ENCODE data around the gene YIF1A.

Gene YIF1A

DNA sequence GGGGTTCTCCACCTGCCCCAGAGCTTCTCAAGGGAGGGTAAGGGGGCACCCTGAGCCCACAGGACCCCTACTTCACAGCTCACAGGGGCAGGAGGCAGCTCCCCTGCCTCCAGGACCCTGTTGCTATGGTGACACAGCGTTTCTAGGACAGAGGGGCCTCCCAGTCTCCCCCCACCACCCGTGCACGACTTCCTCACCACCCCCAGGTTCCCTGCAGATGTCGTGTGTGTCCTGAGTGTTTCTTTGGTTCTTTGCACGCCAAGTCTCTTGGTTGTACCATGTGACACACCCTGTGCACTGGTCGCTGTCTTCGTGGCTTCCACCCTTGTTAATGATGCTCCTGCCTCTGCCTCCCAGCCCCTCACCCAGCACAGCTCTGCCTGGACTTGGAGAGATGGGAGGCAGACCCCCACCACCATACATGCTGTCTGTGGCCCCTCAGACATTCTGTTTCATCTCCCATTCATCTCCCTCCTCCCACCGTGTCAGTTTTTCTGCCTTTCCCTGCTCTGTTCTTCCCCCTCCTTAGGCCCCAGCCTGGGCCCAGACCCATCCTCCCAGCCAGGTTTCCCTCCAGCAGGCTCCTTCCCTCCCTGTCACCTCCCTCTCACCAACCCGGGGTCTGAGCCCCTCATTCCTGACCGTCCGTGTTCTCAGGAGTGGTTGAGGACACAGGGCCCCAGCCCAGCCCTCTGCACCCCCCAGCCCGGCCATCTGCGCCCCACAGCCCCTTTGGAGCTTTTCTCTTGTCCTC, 45.0 kb downstream of the YIF1A start:
- no peak for DNase-seq (ENCODE audit: low spot score)

DNA sequence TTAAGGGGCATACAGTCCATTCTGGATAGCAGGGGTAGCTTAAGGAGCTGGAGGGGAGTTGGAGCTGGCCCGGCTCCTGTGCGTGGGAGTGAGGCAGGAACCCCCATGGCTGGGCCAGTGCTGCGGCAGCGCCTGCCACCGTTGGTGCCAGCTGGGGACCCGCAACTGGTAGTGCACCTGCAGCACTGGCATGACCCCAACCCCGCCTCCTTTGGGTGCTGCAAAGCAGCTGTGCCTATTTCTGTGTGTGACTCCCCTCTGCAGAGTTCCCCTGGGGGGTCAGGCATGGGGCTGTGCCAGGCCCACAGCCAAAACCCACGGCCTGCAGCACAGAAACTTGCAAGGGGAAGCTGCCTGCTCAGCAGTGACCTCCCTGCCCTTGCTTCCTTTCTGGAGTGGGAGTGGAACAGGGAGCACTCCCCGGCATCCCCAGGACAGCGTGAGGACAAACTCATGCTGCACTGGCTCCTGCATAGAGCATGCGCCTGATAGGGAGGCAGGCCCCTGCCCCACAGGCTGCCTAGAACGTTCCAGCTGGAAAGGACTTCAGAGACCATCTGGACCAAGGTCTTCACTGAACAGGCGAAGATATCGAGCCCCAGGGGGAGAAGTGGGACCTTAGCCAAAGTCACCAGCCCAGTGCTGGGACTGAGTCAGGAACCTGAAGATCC, 46.7 kb downstream of the YIF1A start:
- DNase-seq (ENCODE audit: low spot score) = no peak

DNA sequence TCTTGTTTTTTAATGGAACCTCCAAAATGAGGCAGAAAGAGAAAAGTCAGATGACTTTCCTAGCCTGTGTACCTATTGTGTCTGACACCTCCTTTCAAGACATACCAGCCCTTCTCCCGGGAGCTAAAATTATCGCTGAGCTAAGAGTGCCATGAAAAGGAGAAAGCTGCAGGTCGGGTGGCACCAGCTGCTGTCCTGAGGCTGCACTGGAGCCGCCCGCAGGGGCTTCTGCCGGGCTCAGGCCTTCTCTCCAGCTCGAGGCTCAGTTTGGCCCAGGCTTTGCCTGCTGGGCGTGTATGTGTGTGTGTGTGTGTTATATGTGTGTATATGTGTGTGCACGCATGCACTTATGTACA, 48.2 kb downstream of the YIF1A start:
- no peak for DNase-seq (ENCODE audit: low spot score)

DNA sequence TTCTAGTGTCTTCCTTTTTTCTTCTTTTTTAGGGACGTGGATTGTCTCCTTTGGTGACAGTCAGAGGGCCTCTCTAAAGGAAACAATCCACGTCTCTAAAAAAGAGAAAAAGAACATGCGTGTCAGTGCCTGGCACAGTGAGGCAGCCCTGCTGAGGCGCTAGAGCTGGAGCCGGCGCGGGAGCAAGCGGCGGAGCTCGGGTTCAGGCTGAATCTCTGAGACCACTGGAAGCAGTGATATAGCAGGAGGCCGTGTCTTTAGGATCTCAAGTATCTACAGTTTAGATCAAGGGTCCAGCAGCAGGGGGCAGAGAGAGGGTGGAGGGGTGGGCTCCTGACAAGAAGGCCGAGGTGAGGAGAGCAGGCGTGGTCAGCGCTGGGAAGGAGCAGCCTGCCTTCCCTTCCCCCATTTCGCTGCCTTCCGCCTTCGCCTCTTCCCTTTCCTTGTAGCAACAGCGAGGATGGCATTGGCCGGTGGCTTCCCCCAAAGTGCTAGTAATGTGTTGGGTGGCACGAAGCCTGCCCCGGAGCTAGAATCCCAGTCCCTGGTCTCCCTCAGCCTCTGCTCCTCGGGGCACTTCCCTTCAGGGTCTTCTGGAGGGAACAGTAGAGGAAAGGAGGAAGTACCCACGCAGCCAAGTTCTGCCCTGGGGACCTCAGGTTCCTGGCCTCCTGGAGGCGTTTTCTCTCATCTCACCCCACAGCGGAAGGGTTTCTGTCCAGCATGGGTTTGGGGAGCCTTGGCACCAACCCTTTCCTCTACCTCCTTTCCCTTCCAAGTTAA, 48.8 kb downstream of the YIF1A start:
- DNase-seq (ENCODE audit: low spot score) = no peak

DNA sequence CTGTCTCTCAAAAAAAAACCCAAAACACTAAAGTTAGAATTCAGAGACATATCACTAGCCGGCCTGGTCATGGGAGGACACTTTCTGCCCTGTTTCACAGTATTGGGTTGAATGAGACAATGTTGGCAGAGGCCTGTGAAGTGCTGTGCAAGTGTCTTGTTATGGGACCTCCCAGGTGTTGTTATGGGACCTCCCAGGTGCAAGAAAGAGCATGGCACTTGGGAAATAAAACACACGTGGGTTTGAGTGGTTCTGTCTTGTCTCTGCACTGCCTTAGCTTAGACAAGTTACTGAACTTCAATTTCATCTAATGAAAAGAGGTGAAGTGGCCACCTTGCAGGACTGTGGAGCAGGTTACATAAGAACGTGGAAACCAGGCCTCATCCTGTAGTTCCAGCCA, 49.4 kb downstream of the YIF1A start:
- DNase-seq (ENCODE audit: low spot score) = no peak

DNA sequence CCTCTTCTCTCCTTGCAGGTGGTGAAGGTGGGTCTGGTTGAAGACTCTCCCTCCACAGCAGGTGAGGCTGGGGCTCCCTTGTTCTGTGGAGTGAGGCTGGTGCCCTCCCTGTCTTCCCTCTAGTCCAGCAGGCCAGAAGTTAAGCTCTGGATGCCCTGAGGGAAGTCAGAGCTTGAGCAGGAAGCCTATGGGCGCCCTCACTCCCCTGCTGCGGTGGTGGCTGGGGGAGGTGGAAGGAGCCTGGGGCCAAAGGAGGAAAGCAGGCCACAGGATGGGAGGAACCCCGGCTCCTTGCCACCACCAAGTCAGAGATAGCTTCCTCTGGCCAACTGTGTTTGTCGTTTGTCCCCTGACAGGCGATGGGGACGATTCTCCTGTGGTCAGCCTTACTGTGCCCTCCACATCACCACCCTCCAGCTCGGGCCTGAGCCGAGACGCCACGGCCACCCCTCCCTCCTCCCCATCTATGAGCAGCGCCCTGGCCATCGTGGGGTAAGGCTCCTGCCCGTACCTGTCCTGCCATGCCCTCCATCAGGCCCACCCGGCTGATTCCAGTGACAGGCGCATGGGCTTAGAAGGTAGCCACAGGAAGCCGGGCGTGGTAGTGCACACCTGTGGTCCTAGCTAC, 50.0 kb downstream of the YIF1A start:
- DNase-seq (ENCODE audit: low spot score) = no peak

DNA sequence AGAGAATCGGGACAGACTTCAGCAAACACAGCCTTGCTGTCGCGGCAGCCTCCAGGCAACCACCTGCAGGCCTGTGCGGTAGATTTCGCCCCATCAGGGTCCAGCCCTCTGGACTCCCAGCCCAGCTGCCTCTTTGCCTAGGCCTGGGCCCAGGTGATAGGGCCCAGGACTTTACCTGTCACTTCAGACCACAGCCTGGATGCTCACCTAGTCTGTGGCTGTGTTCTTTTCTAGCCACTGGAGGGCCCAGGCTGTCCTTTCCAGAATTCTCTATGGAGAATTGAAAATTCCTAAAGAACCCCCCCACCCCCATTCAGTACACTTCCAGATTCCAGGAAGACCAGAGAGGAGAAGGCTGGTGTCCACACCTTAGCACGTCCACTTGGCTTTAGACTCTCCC, 51.1 kb downstream of the YIF1A start:
- no peak for DNase-seq (ENCODE audit: low spot score)

DNA sequence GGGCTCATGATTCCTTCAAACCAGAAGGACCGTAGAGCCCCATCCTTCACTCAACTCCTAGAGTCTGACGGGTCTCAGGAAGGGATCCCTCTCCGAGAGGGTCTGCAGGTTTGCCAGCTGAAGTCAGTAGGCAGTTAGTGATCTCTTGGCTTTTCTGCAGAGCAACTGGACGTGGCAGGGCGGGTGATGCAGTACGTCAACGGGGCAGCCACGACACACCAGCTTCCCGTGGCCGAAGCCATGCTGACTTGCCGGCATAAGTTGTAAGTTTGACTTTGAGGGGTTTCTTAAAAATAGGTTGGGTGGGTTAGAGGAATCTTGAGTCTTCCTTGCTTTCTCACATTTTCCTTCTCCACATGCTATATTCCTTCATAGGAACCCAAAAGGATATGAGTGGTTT, 53.8 kb downstream of the YIF1A start:
- no peak for DNase-seq (ENCODE audit: low spot score)

Data from iPS-NIHi11 (cell line).